GM18858 (cell line): ENCODE measurements around the gene CDK5.
"Not testable (repeated sequence)": the region's sequence is repeated elsewhere in the genome, so short reads cannot be mapped to it uniquely, and the experiment has no call there.

Experiments used
- ATAC-seq: cut with Tn5 transposase; IDR thresholded peaks from one replicate; pipeline ENCODE4 v1.9.1; 2021; ENCODE audit not compliant: unreplicated experiment

The CDK5 gene

GRCh38 chr7:151035902-151036301 lies 21.8 kb downstream of the CDK5 start:
- ATAC-seq: no peak

- ATAC-seq: no peak
These were observed 22.5 kb downstream of the CDK5 start for GRCh38 chr7:151035026-151035717.

- no peak for ATAC-seq
These were observed 23.2 kb downstream of the CDK5 start for GRCh38 chr7:151034312-151035025.

GRCh38 chr7:151033864-151034249 lies 23.8 kb downstream of the CDK5 start:
- no peak for ATAC-seq

DNA sequence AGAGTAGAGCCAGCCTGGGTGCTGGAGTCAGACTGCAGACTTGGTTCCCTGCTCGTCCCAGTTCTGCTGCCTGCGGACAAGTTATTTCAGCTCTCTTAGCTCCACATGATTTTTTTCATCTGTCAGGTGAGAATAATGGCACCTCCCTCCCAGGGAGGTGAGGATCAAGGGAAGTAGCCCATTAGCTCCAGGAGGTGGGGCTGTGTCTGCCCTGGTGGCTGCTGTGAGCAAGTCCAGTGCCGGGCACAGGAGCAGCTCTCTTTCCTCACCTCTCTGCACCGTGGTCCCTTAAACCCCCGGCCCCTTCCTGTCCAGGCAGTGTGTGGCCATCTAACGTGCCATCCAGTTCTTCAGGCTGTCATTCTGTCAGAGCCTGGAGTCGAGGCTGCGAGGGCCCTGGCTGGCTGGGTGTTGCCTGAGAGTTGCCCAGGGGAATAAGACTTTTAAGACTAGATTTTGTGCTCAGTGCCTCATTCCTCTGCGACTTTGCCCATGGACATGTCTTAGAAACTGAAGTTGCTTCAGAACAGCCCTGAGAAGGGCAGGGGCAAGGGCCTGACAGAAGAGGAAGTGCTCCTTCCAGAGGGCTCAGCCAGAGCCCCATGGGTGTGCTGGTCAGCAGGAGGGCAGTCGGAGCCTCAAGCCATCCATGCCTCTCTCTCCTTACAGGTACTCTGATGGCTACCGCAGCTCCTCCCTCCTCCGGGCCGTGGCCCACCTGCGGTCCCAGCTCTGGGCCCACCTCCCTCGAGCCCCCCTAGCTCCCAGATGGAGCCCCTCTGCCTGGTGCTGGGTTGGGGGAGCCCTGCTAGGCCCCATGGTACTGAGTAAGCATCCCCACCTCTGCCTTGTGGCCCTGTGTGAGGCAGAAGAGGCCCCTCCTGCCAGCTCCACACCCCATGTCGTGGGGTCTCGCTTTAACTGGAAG lies 24.5 kb downstream of the CDK5 start:
- no peak for ATAC-seq

DNA sequence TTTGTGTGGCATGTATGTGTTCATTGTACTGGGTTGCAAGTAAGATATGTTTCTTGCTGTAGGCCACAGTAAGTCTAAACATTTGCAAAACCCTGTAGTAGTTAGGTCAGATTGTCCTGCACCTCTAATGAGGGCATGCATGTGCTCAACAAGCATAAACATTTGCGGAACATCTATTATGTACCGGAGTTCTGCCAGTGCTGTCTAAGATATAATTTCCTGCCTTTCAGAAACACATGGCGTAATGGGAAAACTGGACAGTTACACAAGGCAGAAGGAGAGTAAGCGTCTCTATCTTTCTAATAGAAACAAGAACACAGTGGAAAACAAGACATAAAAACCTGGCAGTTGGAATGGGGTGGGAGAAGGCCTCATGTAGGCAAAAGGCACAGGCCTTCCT lies 26.7 kb downstream of the CDK5 start:
- ATAC-seq: no peak

DNA sequence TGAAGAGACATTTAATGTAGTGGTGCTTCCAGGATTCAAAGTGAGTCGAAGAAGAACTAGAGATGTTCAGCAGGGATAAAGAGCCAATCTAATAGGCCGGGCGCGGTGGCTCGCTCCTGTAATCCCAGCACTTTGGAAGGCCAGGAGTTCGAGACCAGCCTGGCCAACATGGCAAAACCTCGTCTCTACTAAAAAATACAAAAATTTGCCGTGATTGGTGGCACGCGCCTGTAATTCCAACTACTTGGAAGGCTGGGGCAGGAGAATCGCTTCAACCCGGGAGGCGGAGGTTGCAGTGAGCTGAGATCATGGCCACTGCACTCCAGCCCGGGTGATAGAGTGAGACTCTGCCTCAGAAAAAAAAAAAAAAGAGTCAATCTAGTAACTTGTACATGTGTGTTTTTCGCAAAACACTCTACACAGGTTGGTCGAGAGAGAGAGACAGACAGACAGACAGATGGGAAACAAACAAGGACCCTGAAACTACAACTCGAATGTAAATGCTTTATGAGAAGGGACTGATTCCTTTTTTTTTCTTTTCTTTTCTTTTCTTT lies 28.7 kb downstream of the CDK5 start:
- ATAC-seq: no peak

DNA sequence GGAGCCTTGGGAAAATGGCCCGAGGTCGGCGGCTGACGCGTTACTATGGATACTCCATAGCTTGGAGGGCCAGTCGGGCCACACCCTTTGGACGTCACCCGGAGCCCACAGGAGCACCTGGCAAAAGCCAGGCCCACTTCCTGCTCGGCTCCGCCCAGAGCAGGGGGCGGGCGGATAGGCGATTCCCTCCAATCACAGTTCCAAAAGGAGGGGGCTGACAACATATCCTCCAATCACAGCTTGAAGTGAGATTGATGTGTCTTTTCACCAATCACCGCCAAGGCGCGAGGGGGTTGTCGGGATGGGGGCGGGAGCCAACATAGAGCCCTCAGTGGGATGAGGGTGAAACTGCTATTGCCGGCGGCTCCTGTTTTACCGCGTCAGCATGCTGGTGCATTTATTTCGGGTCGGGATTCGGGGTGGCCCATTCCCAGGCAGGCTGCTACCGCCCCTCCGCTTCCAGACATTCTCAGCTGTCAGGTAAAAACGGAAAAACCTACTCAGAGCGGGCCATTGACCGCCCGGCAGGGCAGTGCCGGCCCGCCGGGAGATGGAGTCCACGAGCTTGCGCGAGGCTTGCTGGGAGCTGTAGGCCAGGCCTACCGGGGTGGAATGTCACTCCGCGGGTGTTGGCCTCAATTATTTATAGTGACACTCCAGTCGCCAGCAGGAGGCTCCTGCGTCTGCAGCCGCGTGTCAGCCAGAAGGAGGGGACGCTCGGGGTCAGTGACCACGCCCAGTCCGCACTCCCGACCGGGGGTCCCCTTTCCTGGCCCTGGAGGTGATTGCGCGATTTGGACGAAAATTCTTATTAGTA lies 29.4 kb downstream of the CDK5 start, which contains the start of gene ABCB8:
ABCB8 (plus strand) TSS at position 320 of the 817 bp plus-strand sequence; CDS start at position 386, 66 bp downstream.
- peak; percentile 96 for ATAC-seq

- not testable (repeated sequence) for ATAC-seq
These were observed 30.0 kb downstream of the CDK5 start for GRCh38 chr7:151027728-151028130.

DNA sequence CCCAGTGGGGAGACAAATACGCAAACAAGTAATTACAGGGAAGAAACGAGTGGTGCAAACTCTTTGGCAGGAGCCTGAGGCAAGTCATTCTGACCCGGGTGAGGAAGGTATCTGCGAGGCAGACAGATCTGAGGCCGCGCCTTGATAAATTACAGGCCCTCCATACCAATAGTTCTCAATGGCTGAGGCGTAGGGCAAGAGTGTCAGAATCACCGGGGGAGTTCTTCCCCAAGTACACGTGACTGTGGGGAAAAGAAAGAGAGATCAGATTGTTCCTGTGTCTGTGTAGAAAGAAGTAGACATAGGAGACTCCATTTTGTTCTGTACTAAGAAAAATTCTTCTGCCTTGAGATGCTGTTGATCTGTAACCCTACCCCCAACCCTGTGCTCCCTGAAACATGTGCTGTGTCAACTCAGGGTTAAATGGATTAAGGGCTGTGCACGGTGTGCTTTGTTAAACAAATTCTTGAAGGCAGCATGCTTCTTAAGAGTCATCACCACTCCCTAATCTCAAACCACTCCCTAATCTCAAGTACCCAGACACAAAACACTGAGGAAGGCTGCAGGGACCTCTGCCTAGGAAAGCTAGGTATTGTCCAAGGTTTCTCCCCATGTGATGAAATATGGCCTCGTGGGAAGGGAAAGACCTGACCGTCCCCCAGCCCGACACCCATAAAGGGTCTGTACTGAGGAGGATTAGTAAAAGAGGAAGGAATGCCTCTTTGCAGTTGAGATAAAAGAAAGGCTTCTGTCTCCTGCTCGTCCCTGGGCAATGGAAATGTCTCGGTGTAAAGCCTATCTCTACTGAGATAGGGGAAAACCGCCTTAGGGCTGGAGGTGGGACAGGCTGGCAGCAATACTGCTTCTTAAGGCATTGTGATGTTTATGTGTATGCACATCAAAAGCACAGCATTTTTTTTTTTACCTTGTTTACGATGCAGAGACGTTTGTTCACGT lies 30.6 kb downstream of the CDK5 start:
- ATAC-seq: not testable (repeated sequence)

DNA sequence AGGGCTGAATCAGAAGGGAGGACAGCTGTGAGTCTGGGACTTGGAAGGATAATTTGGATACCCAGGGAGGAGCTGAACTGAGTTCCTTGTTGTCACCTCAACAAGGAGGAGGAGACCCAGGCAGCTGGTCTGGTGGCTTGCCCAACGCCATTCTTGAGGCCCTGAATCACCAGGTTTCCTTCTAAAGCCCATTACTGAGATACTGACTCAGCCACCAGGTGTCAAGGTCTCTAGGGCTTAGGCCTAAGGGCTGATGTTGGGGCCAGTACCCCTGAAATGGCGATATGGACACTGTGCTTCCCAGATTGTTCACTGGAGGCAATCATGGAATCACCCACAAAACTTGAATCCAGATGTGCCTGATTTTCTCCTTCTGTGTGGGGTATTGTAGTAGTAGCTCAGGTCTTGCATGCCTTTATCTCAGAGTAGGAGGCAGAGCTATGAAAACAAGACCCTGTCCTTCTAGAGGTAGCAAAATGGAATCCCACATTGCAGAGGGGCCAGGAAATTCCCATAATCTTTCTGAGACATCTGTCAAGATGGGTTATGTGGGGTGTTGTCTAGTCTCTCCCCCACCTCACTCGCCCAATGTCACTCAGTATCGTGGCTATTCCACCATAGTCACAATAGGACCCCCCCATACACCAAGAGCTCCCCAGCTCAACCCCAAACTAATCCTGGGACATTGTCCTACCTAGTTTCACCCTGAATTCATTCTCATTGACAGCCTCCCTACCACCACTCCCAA lies 31.6 kb downstream of the CDK5 start:
- ATAC-seq: no peak

GRCh38 chr7:151024435-151025056 lies 33.2 kb downstream of the CDK5 start, which contains the start of gene ATG9B:
TSS of gene ATG9B (minus strand) at chr7:151024494. CDS start at chr7:151024423, 71 bp downstream.
- no peak for ATAC-seq

- no peak for ATAC-seq
These were observed 34.5 kb downstream of the CDK5 start for GRCh38 chr7:151023232-151023631.

DNA sequence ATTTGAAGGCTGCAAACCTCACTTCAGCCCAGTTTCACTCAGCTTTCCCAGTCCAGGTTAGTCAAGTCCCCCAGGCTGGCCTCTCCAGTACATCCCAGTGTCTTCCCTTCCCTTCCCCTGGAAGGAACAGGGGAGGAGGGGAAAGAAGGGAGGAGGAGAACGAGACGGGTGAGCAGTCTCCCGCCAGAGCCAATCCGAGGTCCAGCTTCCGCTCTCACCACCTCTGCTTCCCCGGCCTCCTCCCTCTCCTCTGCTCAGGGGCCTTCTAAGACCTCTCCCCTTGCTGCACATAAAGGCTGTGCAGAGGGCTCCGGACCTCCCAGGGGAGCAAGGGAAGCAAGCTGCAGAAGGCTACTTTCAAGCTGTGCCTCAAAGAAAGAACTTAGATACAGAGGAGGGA lies 37.5 kb downstream of the CDK5 start:
- no peak for ATAC-seq

DNA sequence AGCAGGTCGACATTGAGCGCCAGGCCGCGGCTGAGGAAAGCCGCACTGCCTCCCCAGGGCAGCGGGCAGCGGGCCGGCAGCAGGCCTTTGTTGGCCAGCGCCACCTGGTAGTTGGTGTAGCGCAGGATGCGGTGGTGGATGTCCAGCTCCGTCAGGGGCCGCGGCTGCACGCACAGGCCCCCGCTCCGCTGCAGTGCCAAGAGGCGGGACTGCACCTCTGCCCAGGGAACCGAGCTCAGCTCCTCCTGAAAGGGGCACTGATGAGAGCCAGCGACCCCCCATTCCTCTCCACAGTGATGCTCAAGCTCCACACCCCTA lies 38.6 kb downstream of the CDK5 start:
- ATAC-seq: no peak

DNA sequence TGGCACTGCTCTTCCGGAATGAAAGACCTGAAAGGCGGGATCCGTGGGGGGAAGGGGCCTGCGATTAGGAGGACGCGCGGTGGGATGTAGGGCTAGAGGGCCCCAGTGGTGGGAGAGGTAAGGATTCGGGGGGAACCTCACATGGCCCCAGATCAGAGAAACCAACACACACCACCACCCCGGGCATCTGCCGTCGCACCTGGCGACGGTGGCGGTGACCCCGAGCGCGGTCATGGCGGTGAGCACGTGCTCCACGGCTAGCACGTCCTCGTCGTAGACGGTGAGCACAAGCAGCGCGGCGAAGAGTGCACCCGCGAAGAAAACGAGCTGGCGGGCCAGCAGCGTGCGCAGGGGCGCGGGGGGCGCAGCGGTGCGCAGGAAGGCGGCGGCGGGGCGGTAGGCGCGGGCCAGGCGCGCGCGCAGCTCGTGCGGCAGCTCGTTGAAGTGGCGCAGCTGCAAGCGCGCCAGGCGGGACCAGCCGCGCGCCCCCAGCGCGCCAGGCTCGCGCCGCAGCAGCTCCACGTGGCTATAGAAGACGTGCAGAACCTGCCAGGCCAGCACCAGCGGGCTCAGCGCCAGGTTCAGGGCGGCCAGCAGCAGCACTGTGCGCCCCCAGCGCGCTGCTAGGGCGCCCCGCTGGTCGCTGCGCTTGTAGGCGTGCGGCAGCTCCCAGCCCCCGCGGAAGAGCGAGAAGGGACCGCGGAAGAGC lies 39.1 kb downstream of the CDK5 start:
- ATAC-seq: no peak

- ATAC-seq: no peak
These were observed 39.7 kb downstream of the CDK5 start for GRCh38 chr7:151017953-151018420.
